ENCODE data around the gene KLK13.

DNA sequence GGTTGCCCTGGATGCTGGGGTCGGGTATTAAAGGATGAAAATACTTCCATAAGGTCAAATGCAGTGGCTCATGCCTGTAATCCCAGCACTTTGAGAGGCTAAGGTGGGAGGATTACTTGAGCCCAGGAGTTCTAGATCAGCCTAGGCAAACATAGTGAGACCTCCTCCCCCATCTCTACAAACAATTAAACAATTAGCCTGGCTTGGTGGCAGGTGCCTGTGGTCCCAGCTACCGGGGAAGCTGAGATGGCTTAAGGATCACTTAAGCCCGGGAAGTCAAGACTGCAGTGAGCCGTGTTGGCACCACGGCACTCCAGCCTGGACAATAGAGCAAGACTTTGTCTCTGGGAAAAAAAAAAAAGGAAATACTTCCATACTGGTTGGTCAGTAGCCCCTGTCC, 40.0 kb downstream of the KLK13 start:
- TF ChIP-seq CTCF (IDR thresholded peaks at IDR 0.05) (no peak), EP300 (IDR thresholded peaks at IDR 0.05) (no peak), POLR2AphosphoS5 (IDR thresholded peaks at IDR 0.05) (no peak)

All from suprapubic skin (tissue), 4 donors.